OCI-LY7 (cell line): Measurements from ENCODE around the gene LMOD3.

ENCODE experiments used
- EZH2phosphoT487 ChIP-seq: fragments of 200-600 bp; sonication (generic); IDR thresholded peaks from 2 replicates; pipeline ENCODE4 v1.6.1; 2018; ENCODE audit warnings: low read depth, borderline replicate concordance, mild to moderate bottlenecking, mixed run types, antibody characterized with exemption, low read length, moderate library complexity, mixed read lengths
- TF ChIP-seq, protein P1 (sequence below): fragments of 200-600 bp; sonication (generic); conservative IDR thresholded peaks from 2 replicates; pipeline ENCODE4 v1.5.1; 2014; ENCODE audit warnings: mild to moderate bottlenecking, antibody characterized with exemption, low read length, moderate library complexity, mixed read lengths

DNA sequence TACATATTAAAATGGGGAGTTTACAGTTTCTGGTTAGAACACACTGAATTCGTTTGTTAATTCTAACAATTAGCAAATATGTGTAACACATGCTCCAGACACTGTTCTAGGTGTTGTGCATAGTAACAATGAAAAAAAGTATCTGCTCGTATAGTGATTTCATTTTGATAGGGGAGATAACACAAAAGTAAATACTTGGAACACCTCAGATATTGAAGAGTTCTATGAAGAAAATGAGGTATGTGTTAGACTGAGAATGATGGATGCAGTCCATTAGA lies 63.5 kb downstream of the LMOD3 start:
- no peak for TF ChIP-seq EZH2phosphoT487
- TF ChIP-seq, protein P1, sequence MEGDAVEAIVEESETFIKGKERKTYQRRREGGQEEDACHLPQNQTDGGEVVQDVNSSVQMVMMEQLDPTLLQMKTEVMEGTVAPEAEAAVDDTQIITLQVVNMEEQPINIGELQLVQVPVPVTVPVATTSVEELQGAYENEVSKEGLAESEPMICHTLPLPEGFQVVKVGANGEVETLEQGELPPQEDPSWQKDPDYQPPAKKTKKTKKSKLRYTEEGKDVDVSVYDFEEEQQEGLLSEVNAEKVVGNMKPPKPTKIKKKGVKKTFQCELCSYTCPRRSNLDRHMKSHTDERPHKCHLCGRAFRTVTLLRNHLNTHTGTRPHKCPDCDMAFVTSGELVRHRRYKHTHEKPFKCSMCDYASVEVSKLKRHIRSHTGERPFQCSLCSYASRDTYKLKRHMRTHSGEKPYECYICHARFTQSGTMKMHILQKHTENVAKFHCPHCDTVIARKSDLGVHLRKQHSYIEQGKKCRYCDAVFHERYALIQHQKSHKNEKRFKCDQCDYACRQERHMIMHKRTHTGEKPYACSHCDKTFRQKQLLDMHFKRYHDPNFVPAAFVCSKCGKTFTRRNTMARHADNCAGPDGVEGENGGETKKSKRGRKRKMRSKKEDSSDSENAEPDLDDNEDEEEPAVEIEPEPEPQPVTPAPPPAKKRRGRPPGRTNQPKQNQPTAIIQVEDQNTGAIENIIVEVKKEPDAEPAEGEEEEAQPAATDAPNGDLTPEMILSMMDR, result no peak
